ENCODE measurements around the gene MIER3.
"Not testable (repeated sequence)": the region's sequence is repeated elsewhere in the genome, so short reads cannot be mapped to it uniquely, and the experiment has no call there.

The MIER3 gene

GRCh38 chr5:56951946-56952691 is at the start of gene MIER3:
Gene MIER3 (minus strand): TSS chr5:56952123. CDS start chr5:56952102, 21 bp downstream.
- peak; percentile 61 to 73 for DNase-seq

GRCh38 chr5:56995596-56995995 is 43.7 kb upstream of the MIER3 start:
- no peak for DNase-seq

GRCh38 chr5:56993241-56993640 is 41.3 kb upstream of the MIER3 start:
- DNase-seq: no peak

GRCh38 chr5:56989676-56990075 is 37.8 kb upstream of the MIER3 start:
- DNase-seq: no peak

- DNase-seq: no peak
These were observed 36.6 kb upstream of the MIER3 start for GRCh38 chr5:56988490-56988889.

- DNase-seq: no peak
These were observed 35.2 kb upstream of the MIER3 start for GRCh38 chr5:56987171-56987570.

GRCh38 chr5:56986626-56986947 is 34.7 kb upstream of the MIER3 start:
- no peak for DNase-seq

GRCh38 chr5:56985936-56986625 is 34.2 kb upstream of the MIER3 start:
- peak; percentile 57 to 72 for DNase-seq

- no peak for DNase-seq
These were observed 32.5 kb upstream of the MIER3 start for GRCh38 chr5:56984445-56984844.

GRCh38 chr5:56983593-56984361 is 31.9 kb upstream of the MIER3 start:
- DNase-seq: no peak

GRCh38 chr5:56981548-56982315 is 29.8 kb upstream of the MIER3 start:
- DNase-seq: no peak

GRCh38 chr5:56979968-56980367 is 28.0 kb upstream of the MIER3 start:
- DNase-seq: no peak

- DNase-seq: not testable (repeated sequence)
These were observed 27.6 kb upstream of the MIER3 start for GRCh38 chr5:56979526-56979925.

- DNase-seq: no peak
These were observed 25.9 kb upstream of the MIER3 start for GRCh38 chr5:56977822-56978221.

- no peak for DNase-seq
These were observed 25.1 kb upstream of the MIER3 start for GRCh38 chr5:56977021-56977420.

GRCh38 chr5:56974241-56974640 is 22.3 kb upstream of the MIER3 start:
- no peak for DNase-seq

- DNase-seq: no peak
These were observed 21.6 kb upstream of the MIER3 start for GRCh38 chr5:56973473-56973872.

- no peak for DNase-seq
These were observed 19.4 kb upstream of the MIER3 start for GRCh38 chr5:56971275-56971674.

- no peak for DNase-seq
These were observed 12.2 kb upstream of the MIER3 start for GRCh38 chr5:56964173-56964572.

- DNase-seq: peak; percentile 29 to 37
These were observed 11.3 kb upstream of the MIER3 start for GRCh38 chr5:56963246-56963645.

- DNase-seq: no peak
These were observed 10.4 kb upstream of the MIER3 start for GRCh38 chr5:56962286-56962685.

- no peak for DNase-seq
These were observed 9.8 kb upstream of the MIER3 start for GRCh38 chr5:56961746-56962145.

- DNase-seq: no peak
These were observed 7.4 kb upstream of the MIER3 start for GRCh38 chr5:56959326-56959725.

Measured in inflammatory macrophage treated with lipopolysaccharide for 1 hour (primary cell).